BE2C (cell line): Measurements from ENCODE around the gene GRIN2C.

Experiments
- DNase-seq: peaks from one replicate; pipeline ENCODE4 v3.0.0-alpha.2; 2020
- H3K27me3 ChIP-seq: fragments of 250-450 bp; sonication (Bioruptor Pico); 2 replicates; pipeline ENCODE4 v1.5.1; 2020; ENCODE audit warnings: mild to moderate bottlenecking
- H3K36me3 ChIP-seq: fragments of 250-450 bp; sonication (Bioruptor Pico); 2 replicates; pipeline ENCODE4 v1.5.1; 2020; ENCODE audit warnings: mild to moderate bottlenecking
- H3K4me1 ChIP-seq: fragments of 250-450 bp; sonication (Bioruptor Pico); 2 replicates; pipeline ENCODE4 v1.5.1; 2020
- H3K4me3 ChIP-seq: 2 replicates; pipeline ENCODE4 v1.5.1; 2011; ENCODE audit warnings: low read depth, low read length
- H3K9me3 ChIP-seq: fragments of 250-450 bp; sonication (Bioruptor Pico); 2 replicates; pipeline ENCODE4 v1.5.1; 2020
- TF ChIP-seq, protein P1 (sequence below): IDR thresholded peaks from 2 replicates; pipeline ENCODE4 v1.5.1; 2012; ENCODE audit warnings: mild to moderate bottlenecking, low read depth, low read length

GRIN2C gene

DNA sequence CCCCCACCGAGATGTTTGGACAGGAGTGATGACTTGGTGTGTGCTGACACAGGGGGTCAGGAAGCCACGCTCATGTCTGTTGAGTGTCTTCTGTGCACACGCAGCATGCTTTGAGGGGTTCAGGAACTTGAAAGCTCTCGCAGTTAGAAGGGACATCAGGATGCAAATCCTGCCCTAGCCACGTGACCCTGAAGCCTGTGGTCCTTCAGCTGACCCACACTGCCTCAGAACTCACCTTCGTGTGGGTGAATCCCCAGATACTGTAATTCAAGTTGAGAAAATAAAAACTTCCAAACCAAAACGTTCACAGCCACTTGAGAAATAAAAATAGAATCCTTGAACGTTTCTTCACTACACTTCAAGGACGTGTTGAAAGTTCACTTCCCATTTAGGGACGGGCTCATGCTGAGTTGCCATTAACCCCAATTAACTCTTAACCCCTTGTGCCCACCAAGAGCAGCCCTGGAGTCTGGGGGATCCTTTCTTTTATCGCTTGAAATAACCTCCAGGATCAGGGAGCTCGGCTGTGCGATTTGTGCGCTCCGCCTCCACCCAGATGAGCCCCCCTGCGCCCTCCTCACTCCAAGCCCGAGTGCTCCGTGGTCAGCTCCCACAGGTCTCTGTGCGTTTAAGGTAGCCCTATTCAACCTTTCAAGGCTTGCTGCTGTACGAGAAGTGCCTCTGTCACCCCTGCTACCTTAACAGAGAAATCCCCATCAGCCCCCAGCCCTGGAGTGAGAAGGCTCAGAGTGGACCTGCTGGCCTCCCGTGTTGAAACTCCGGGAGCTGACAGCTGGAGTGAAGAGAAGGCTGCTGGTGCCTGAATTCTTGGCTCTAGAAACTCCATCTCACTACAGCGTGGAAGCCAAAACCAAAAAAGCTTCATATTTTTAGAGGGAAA lies 47.3 kb downstream of the GRIN2C start:
- peaks cover 10% of the 10 kb centered on the region for H3K4me1 ChIP-seq
- no peaks in the 10 kb centered on the region for H3K9me3 ChIP-seq
- no peak overlapping the region for H3K4me3 ChIP-seq
- no peaks in the 10 kb centered on the region for H3K27me3 ChIP-seq
- H3K36me3 ChIP-seq = peaks cover 2% of the 10 kb centered on the region; the same call in 1 of the 2 replicates
- no peak for DNase-seq
- TF ChIP-seq, protein P1, sequence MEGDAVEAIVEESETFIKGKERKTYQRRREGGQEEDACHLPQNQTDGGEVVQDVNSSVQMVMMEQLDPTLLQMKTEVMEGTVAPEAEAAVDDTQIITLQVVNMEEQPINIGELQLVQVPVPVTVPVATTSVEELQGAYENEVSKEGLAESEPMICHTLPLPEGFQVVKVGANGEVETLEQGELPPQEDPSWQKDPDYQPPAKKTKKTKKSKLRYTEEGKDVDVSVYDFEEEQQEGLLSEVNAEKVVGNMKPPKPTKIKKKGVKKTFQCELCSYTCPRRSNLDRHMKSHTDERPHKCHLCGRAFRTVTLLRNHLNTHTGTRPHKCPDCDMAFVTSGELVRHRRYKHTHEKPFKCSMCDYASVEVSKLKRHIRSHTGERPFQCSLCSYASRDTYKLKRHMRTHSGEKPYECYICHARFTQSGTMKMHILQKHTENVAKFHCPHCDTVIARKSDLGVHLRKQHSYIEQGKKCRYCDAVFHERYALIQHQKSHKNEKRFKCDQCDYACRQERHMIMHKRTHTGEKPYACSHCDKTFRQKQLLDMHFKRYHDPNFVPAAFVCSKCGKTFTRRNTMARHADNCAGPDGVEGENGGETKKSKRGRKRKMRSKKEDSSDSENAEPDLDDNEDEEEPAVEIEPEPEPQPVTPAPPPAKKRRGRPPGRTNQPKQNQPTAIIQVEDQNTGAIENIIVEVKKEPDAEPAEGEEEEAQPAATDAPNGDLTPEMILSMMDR = no peak

DNA sequence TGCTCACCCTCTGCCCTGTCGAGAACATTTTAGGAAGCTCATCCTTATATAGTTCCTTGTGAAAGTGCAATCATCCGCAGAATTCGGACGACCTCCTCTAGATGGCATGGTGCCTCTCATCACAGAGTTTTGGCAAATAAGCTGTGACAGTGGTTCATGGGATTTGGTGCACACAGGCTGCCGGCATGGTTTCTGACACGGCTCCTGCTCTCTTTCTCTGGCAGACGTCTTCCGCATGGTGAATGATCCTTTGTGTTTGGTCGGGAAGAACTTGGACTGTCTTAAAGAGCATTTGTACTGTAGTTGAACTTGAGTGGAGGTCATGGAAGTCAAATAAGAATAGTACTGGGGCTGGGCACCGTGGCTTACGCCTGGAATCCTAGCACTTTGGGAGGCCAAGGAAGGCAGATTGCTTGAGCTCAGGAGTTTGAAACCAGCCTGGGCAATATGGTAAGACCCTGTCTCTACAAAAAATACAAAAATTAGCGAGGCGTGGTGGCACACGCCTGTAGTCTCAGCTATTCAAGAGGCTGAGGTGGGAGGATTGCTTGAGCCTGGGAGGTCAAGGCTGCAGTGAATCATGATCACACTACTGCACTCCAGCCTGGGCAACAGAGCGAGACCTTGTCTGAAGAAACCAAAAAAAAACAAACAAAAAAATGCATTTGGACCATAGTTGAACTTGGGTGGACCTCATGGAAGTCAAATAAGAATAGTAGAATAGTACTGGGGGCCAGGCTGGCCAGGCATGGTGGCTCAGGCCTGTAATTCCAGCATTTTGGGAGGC lies 48.8 kb downstream of the GRIN2C start:
- TF ChIP-seq, protein P1 = no peak
- no peak for DNase-seq
- Histone ChIP-seq H3K9me3 (no peaks in the 10 kb centered on the region), H3K36me3 (peaks cover 2% of the 10 kb centered on the region; the same call in 1 of the 2 replicates), H3K27me3 (no peaks in the 10 kb centered on the region), H3K4me3 (no peak overlapping the region), H3K4me1 (peaks cover 12% of the 10 kb centered on the region)

DNA sequence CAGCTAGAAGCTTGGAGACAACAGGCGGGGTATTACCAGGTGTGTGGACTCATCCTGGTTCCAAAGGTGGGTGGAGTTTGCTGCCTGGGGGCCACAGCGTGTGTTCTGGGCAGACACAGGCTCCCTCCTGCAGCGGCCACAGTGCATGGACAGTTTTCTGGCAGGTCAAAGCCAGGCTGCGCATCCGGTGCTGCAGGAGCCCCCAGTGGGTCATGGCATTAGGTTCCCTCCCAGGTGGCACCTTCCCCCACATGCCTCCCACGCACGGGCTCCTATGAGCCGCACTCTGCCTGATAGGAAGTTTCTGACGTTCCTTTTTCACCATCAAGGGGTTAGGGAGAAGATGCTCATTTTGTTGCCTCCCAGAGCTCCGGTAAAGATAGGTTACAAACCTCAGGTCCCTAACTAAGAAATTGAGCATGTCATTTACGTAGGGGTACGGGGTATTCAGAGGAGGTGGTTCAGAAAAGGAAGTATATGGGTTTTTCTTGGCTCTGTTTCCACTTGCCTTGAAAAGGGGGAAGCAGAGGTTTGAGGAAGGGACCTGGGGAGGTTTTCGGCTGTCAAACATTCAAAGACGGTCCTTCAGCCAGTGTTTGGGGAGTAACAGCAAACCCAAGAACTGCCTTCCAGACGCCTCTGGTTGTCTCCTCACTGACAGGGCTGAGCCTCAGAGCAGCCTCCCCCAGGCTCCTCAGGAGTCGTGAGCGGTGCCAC lies 50.8 kb downstream of the GRIN2C start:
- DNase-seq = no peak
- H3K9me3 ChIP-seq = no peaks in the 10 kb centered on the region
- H3K4me1 ChIP-seq = peaks cover 19% of the 10 kb centered on the region
- TF ChIP-seq, protein P1 = no peak
- no peaks in the 10 kb centered on the region for H3K27me3 ChIP-seq
- peaks cover 2% of the 10 kb centered on the region; the same call in 1 of the 2 replicates for H3K36me3 ChIP-seq
- no peak overlapping the region for H3K4me3 ChIP-seq

DNA sequence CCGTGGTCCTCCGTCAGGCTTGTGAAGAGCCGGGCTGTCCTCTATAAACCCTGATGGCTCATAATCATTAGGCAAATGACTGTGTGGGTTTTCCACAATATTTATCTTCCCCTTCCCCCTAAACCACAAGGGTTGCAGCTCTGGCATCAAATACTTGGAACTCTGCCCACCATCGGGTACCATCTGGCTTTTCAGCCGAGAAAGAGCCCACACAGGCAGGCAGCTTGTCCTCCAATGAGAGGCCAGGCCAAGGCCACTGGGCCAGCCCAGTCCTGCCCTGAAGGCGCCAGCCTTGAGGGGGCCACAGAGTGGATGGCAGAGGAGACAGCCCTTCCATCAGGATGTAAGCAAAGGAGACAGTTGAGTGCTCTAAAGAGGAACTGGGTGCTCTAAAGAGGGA lies 51.8 kb downstream of the GRIN2C start:
- Histone ChIP-seq H3K4me1 (peaks cover 27% of the 10 kb centered on the region), H3K9me3 (no peaks in the 10 kb centered on the region), H3K36me3 (peaks cover 2% of the 10 kb centered on the region; the same call in 1 of the 2 replicates), H3K4me3 (no peak overlapping the region), H3K27me3 (no peaks in the 10 kb centered on the region)
- TF ChIP-seq, protein P1 = no peak
- DNase-seq = peak; percentile 77

GRCh38 chr17:74807441-74807840 lies 52.2 kb downstream of the GRIN2C start:
- Histone ChIP-seq H3K9me3 (no peaks in the 10 kb centered on the region), H3K36me3 (peaks cover 2% of the 10 kb centered on the region; the same call in 1 of the 2 replicates)

More at GRCh38 chr17:74807441-74807840, 52.2 kb downstream of the GRIN2C start:
- TF ChIP-seq, protein P1 = no peak
- Histone ChIP-seq H3K27me3 (no peaks in the 10 kb centered on the region), H3K4me3 (no peak overlapping the region), H3K4me1 (peaks cover 27% of the 10 kb centered on the region)
- DNase-seq = peak; percentile 61
